MM.1S (cell line): ENCODE data around the gene UBXN1.

ENCODE experiments used
- DNase-seq: peaks from one replicate; pipeline ENCODE4 v3.0.0-alpha.2; 2015
- H2AFZ ChIP-seq: fragments of 300-600 bp; sonication (generic); 2 replicates; pipeline ENCODE4 v1.6.0; 2016; ENCODE audit warnings: antibody characterized with exemption, low read length
- H3F3A ChIP-seq: fragments of 300-600 bp; sonication (generic); 2 replicates; pipeline ENCODE4 v1.6.1; 2016; ENCODE audit warnings: mild to moderate bottlenecking, antibody characterized with exemption, low read length, moderate library complexity, mixed read lengths; ENCODE audit not compliant: insufficient read depth
- H3K27ac ChIP-seq: fragments of 300-600 bp; sonication (generic); 2 replicates; pipeline ENCODE4 v1.5.1; 2016; ENCODE audit warnings: mild to moderate bottlenecking, low read length
- H3K27me3 ChIP-seq: fragments of 300-600 bp; sonication (generic); replicated peaks from 2 replicates; pipeline ENCODE4 v1.6.0; 2016; ENCODE audit warnings: low read length; ENCODE audit not compliant: insufficient read depth
- H3K36me3 ChIP-seq: fragments of 300-600 bp; sonication (generic); replicated peaks from 2 replicates; pipeline ENCODE4 v1.6.1; 2016; ENCODE audit warnings: mild to moderate bottlenecking, low read length, mixed read lengths; ENCODE audit not compliant: insufficient read depth
- H3K4me1 ChIP-seq: fragments of 300-600 bp; sonication (generic); 2 replicates; pipeline ENCODE4 v1.6.1; 2016; ENCODE audit warnings: low read length, mixed read lengths
- H3K4me2 ChIP-seq: fragments of 300-600 bp; sonication (generic); 2 replicates; pipeline ENCODE4 v1.6.0; 2016; ENCODE audit warnings: low read depth, low read length
- H3K4me3 ChIP-seq: fragments of 300-600 bp; sonication (generic); 2 replicates; pipeline ENCODE4 v1.5.1; 2016; ENCODE audit warnings: low read length, mixed read lengths
- H3K79me2 ChIP-seq: fragments of 300-600 bp; sonication (generic); 2 replicates; pipeline ENCODE4 v1.6.1; 2016; ENCODE audit warnings: mixed run types, low read length, mixed read lengths
- H3K9ac ChIP-seq: fragments of 300-600 bp; sonication (generic); 2 replicates; pipeline ENCODE4 v1.6.1; 2016; ENCODE audit warnings: low read length, mixed read lengths
- H3K9me2 ChIP-seq: fragments of 300-600 bp; sonication (generic); replicated peaks from 2 replicates; pipeline ENCODE4 v1.6.1; 2016; ENCODE audit warnings: mild to moderate bottlenecking, low read length, mixed read lengths; ENCODE audit not compliant: insufficient read depth
- H3K9me3 ChIP-seq: fragments of 300-600 bp; sonication (generic); replicated peaks from 2 replicates; pipeline ENCODE4 v1.6.1; 2016; ENCODE audit warnings: mild to moderate bottlenecking, low read length, mixed read lengths; ENCODE audit not compliant: insufficient read depth
- H4K20me1 ChIP-seq: fragments of 300-600 bp; sonication (generic); 2 replicates; pipeline ENCODE4 v1.6.1; 2016; ENCODE audit warnings: mild to moderate bottlenecking, low read length, moderate library complexity, mixed read lengths; ENCODE audit not compliant: insufficient read depth
- CTCF ChIP-seq: fragments of 300-600 bp; sonication (generic); IDR thresholded peaks from 2 replicates; pipeline ENCODE4 v1.5.1; 2016; ENCODE audit warnings: antibody characterized with exemption, low read length, mixed read lengths
- EZH2 ChIP-seq: fragments of 300-600 bp; sonication (generic); optimal IDR thresholded peaks from 2 replicates; pipeline ENCODE3; 2017; ENCODE audit warnings: low read depth, mild to moderate bottlenecking, antibody characterized with exemption, low read length, mixed read lengths
- EZH2phosphoT487 ChIP-seq: fragments of 300-600 bp; sonication (generic); IDR thresholded peaks from 2 replicates; pipeline ENCODE4 v1.6.1; 2018; ENCODE audit warnings: antibody characterized with exemption, low read length

UBXN1 gene

DNA sequence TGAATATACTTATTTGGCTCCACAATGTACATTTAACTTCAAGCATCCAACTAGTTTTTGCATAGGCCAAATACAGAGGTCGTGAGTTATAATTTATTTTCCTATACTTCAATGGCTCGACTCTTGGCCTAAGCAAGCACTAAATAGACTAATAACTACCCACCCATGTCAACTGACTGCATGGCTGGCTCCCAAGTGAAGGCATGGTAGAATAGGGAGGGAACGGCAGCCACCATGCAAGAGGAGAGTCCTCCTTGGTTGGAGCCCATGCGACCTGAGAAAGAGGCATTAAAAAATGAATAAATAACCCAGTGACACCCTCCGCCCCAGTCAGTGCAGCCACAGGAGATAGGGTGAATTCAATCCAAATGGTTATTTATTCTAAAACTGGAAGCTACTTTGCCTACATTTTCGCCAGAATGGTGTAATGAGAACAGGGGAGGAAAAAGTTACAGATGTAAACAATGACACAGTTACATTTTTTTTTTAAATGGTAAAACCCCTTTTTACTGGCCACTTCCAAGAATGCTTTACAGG is 33.5 kb upstream of the UBXN1 start:
- Histone ChIP-seq H3K27me3 (no peaks in the 10 kb centered on the region), H3K79me2 (peaks cover 56% of the 10 kb centered on the region), H3K4me3 (no peak overlapping the region), H3K9me3 (no peaks in the 10 kb centered on the region), H3K9ac (no peak overlapping the region), H4K20me1 (no peaks in the 10 kb centered on the region), H3K4me1 (peaks cover 71% of the 10 kb centered on the region), H3K36me3 (peaks cover 15% of the 10 kb centered on the region), H3K4me2 (peak overlapping the region; percentile 19), H3F3A (peaks cover 71% of the 10 kb centered on the region), H3K27ac (peak overlapping the region; percentile 68; the same call in 1 of the 2 replicates), H2AFZ (no peak overlapping the region), H3K9me2 (no peaks in the 10 kb centered on the region)
- no peak for TF ChIP-seq EZH2phosphoT487
- no peak for TF ChIP-seq CTCF
- no peak for TF ChIP-seq EZH2
- no peak for DNase-seq

GRCh38 chr11:62710001-62710345 is 31.1 kb upstream of the UBXN1 start:
- H3K9me3 ChIP-seq = no peaks in the 10 kb centered on the region
- H3K9ac ChIP-seq = peak overlapping the region; percentile 93
- no peaks in the 10 kb centered on the region for H4K20me1 ChIP-seq
- H3K36me3 ChIP-seq = no peaks in the 10 kb centered on the region
- H3K9me2 ChIP-seq = no peaks in the 10 kb centered on the region
- peak overlapping the region; percentile 80 for H2AFZ ChIP-seq
- no peaks in the 10 kb centered on the region for H3K27me3 ChIP-seq
- peak overlapping the region; percentile 70 for H3K4me3 ChIP-seq
- peaks cover 41% of the 10 kb centered on the region for H3K79me2 ChIP-seq
- H3F3A ChIP-seq = peaks cover 66% of the 10 kb centered on the region
- peaks cover 61% of the 10 kb centered on the region for H3K4me1 ChIP-seq
- DNase-seq = peak; percentile 48
- H3K4me2 ChIP-seq = peak overlapping the region; percentile 96
- TF ChIP-seq EZH2 (no peak), CTCF (no peak), EZH2phosphoT487 (no peak)
- H3K27ac ChIP-seq = peak overlapping the region; percentile 93

DNA sequence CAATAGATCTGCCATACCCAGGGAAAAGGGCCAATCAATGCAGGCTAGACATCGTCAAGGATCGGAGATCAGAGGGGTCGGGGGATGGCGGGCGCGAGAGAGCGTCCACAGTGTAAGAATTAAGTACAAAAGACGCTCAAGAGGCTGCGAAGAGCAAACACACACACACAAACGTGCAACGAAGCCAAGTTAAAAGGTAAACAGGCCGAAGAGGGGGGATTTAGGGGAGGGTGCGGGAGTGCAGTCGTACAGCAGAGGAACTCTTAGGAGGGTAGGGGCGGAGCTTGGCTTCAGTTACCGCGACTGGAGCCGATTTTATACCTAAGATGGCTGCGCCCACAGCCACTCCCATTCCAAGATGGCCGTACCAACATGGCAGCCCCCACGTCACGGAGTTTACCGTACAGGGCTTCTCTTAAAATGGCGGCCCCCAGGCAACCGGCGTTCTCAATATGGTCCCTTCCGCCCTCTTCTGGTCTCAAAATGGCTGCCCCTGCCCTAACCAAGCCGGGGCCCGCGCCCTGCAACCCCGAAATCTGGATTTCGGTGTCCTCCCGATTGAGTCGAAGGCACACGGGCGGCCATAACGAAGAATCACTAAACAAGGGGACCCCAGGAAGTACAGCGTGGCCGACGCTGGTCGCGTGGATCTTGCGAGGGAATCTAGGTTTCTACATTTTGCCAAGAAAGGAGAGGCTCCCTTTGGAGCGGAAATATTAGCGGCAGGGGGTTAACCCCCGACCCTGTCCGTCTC is 30.6 kb upstream of the UBXN1 start:
- DNase-seq = peak; percentile 98
- H3K9ac ChIP-seq = peak overlapping the region; percentile 93

More for the DNA sequence above, 30.6 kb upstream of the UBXN1 start:
- H3K27ac ChIP-seq = peak overlapping the region; percentile 93
- H3K4me3 ChIP-seq = peak overlapping the region; percentile 70
- TF ChIP-seq EZH2phosphoT487 (no peak), CTCF (no peak), EZH2 (no peak)
- peak overlapping the region; percentile 96 for H3K4me2 ChIP-seq
- H3K9me3 ChIP-seq = no peaks in the 10 kb centered on the region
- peaks cover 41% of the 10 kb centered on the region for H3K79me2 ChIP-seq
- no peaks in the 10 kb centered on the region for H3K27me3 ChIP-seq
- no peaks in the 10 kb centered on the region for H3K9me2 ChIP-seq
- no peaks in the 10 kb centered on the region for H4K20me1 ChIP-seq
- no peaks in the 10 kb centered on the region for H3K36me3 ChIP-seq
- peaks cover 61% of the 10 kb centered on the region for H3F3A ChIP-seq
- peaks cover 57% of the 10 kb centered on the region for H3K4me1 ChIP-seq
- peak overlapping the region; percentile 80 for H2AFZ ChIP-seq
